A549 (cell line): ENCODE measurements around the gene FANCC.

Source experiments
- ELK1 ChIP-seq: fragments of 150-350 bp; IDR thresholded peaks from 2 replicates; pipeline ENCODE4 v1.6.1; 2014; ENCODE audit warnings: low read depth, mild to moderate bottlenecking, low read length
- HDAC2 ChIP-seq: fragments of 200-600 bp; sonication (generic); IDR thresholded peaks from 2 replicates; pipeline ENCODE4 v1.6.1; 2016
- TF ChIP-seq, protein P1 (sequence below): fragments of 200-600 bp; sonication (generic); IDR thresholded peaks from 2 replicates; pipeline ENCODE4 v1.6.1; 2016; ENCODE audit warnings: antibody characterized with exemption, mild to moderate bottlenecking, moderate library complexity

DNA sequence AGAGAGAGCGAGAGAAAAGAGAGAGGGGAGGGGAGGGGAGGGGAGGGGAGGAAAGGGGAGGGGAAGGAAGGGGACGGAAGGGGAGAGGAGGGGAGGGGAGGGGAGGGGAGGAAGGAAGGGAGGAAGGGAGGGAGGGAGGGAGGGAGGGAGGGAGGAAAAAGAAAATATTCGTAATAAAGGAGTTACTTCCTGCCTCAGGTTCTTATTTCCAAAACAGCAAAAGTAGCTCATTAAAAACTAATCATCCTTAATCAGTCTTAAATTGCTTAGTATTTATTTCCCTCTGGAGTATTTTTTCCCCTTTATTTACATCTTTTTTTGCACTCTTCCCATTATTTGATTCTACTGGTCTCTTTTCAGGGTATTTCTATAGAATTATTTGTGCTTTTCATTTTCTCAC lies 162.3 kb downstream of the FANCC start:
- no peak for TF ChIP-seq ELK1
- TF ChIP-seq, protein P1, sequence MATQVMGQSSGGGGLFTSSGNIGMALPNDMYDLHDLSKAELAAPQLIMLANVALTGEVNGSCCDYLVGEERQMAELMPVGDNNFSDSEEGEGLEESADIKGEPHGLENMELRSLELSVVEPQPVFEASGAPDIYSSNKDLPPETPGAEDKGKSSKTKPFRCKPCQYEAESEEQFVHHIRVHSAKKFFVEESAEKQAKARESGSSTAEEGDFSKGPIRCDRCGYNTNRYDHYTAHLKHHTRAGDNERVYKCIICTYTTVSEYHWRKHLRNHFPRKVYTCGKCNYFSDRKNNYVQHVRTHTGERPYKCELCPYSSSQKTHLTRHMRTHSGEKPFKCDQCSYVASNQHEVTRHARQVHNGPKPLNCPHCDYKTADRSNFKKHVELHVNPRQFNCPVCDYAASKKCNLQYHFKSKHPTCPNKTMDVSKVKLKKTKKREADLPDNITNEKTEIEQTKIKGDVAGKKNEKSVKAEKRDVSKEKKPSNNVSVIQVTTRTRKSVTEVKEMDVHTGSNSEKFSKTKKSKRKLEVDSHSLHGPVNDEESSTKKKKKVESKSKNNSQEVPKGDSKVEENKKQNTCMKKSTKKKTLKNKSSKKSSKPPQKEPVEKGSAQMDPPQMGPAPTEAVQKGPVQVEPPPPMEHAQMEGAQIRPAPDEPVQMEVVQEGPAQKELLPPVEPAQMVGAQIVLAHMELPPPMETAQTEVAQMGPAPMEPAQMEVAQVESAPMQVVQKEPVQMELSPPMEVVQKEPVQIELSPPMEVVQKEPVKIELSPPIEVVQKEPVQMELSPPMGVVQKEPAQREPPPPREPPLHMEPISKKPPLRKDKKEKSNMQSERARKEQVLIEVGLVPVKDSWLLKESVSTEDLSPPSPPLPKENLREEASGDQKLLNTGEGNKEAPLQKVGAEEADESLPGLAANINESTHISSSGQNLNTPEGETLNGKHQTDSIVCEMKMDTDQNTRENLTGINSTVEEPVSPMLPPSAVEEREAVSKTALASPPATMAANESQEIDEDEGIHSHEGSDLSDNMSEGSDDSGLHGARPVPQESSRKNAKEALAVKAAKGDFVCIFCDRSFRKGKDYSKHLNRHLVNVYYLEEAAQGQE: no peak
- TF ChIP-seq HDAC2: no peak
